ENCODE data around the gene PTPRD. TPM values are rescaled to one million over a fixed set of nuclear protein-coding genes. Genes with fewer than 3 reads are reported as not detected.
"Not testable (repeated sequence)": the region's sequence is repeated elsewhere in the genome, so short reads cannot be mapped to it uniquely, and the experiment has no call there.

PTPRD gene
- total RNA-seq, 1 donor from 2014 or later: 20.9 TPM

DNA sequence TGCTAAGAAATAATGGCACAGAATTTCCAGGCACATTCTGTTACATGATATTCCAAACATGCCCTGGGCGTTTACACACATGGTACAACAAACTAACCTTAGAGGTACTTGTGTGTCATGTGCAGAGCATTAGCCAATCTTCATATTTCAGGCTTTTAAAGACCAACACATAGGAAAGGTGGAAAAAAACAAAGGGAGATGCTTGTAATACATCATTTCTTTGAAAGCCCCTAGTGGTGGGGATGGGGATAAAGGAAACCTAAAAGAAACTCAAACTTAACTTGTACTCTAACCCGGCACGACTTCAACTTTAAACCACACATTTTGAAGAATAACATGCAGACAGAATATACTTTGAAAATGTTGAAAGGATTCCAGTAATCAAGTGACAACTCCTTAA lies 133.6 kb downstream of the PTPRD start:
- no peak for DNase-seq (ENCODE audit: low spot score)

DNA sequence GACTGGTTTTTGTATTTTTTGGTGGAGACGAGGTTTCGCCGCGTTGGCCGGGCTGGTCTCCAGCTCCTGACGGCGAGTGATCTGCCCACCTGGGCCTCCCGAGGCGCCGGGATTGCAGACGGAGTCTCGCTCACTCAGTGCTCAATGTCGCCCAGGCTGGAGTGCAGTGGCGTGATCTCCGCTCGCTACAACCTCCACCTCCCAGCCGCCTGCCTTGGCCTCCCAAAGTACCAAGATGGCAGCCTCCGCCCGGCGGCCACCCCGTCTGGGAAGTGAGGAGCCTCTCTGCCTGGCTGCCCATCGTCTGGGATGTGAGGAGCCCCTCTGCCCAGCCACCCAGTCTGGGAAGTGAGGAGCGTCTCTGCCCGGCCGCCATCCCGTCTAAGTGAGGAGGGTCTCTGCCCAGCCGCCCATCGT lies 163.6 kb downstream of the PTPRD start:
- DNase-seq (ENCODE audit: low spot score): not testable (repeated sequence)

DNA sequence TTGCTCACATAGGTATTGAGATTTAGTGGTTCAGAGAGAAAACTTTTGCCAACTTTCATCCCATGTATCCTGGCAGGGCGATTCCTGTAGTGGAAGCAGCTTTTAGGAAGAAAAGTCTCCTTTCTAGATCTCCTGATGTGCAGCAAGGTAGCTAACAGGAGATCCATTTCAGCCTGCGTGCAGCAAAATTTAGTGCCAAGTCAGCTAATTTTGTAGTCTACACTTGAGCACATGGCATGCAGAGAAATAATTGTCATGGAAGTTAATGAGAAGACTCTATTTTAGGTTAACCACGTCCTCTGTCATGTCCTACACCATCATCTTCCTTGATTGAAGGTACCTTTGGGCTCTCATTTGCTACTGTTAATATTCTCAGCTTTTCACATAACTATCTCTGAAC lies 165.8 kb downstream of the PTPRD start:
- DNase-seq (ENCODE audit: low spot score): no peak

DNA sequence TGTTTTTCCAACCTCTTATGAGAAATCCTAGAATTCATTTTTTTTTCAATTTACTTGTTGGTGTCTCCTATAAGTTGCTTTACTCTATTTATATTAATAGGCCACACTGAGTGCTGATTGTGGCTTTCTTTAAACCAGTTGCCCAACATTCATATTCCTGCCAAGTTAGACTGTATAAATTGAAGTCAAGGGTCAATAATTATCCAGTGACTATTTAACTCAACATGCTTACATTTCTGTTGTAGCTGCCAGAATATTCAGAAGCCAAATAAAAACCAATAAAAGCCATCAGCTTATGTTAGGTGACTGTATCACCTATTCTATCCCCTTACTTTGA lies 169.0 kb downstream of the PTPRD start:
- DNase-seq (ENCODE audit: low spot score): no peak

DNA sequence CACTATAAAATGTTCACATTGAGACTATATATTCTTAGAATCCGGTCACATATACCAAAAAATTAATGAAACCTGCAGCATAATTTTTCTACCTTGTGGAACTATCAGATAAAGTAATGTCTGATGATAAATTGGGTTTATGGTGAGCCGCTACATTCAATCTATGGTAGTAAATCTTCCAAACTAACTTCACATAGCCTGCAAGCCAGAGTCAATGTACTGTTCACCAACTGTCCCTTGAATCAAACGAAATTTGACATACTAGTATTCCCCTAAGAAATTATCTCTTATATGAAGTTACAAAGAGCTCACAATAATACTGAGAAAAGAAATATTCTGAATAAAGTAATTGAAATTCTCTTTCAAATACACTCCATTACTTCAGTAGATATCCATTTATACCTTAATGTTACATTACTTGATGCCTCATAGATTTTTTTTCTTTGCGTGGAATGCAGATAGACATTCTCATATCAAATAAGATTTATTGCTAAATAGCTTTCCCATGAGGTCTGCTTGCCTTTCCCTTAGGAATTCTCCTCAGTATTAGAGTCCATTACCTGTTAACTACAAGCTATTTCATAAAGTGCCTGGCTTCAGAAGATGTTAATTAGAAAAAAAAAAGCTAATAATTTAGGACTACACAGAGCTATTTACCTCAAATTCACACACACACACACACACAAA lies 169.5 kb downstream of the PTPRD start:
- no peak for DNase-seq (ENCODE audit: low spot score)

DNA sequence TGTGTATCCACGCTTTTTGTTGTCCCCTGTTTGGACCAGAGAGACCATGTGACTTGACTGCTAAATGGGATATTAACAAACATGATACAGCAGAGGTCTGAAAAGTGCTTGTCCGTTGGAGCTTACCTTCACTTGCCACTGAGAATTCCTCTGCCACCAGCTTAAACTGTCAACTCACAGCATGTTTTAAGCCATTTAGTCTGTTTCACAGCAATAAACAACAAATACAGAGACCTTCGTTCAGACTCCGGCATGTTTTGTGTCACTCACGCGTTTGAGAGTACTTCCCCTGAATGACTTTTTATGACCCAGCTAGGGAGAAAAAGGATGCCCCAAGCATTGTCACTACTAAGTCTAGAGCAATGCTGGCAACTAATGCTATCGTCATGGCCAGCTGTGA lies 173.8 kb downstream of the PTPRD start:
- no peak for DNase-seq (ENCODE audit: low spot score)

DNA sequence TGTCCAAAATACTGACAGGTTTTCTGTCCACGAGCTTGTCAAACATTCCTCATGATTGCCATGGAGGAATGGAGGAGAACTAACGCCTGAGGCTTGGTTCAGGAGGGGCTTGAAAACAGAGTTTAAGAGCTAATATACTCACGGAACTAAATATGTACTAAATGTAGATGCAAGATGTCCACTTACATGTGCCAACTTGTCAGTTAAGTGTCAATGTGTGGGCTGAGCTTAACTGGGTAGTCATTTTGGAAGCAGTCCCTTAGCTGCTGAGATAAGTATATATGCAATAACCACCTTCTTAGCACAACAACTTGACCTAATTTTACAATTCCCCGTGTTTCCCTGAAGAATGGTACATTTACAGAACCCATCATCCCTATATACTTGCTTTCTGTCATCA lies 176.0 kb downstream of the PTPRD start:
- no peak for DNase-seq (ENCODE audit: low spot score)

DNA sequence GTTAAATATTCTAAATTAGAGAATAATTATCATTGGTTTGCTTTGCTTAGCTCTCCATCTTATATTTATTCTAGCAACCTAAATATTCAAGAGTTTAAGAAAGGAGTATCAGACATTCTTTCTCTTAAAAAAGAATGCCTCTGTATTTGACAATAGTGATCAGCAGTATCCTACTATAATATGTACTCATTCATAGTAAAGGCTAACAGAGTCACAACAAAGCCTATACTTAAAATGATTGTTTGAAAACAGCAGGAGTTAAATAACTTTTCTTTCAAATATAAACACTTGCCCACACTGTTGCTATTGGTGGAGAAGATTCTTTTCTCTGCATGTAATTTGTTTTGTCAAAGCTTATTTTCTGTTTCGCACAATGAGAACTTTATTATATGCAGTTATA lies 178.4 kb downstream of the PTPRD start:
- no peak for DNase-seq (ENCODE audit: low spot score)

DNA sequence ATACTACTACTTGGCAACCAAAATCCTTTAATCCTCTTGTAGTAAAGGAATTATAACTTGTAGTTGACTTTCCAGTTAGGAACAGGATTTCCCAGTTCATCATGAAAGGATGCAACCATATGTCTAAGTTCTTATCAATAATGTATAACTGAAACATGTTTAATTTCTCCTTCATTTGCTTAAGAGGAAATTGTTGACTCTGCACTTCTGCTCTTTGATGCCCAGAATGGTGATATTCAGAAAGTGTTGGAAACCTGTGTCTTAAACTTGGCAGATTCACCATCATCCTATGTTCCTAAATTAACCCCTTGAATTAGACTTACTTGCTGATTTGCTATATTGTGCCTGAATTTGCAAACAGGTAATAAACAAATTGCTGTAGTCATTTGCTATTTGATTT lies 201.5 kb downstream of the PTPRD start:
- no peak for DNase-seq (ENCODE audit: low spot score)

DNA sequence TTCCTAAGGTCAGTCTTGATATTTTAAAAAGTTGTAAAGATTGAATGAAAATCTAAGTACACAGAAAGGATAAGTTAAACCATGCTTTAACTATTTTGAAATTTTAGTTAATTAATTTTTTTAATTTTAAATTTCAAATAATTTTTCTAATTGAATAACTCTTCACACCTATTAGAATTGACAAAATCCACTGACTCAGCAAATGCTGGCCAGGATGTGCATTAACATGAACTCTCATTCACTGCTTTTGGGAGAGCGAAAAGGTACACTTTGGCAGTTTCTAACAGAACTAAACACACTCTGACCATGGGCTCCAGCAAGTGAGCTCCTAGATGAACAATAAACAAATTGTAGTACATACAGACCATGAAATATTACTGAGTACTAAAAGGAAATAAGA lies 209.5 kb downstream of the PTPRD start:
- DNase-seq (ENCODE audit: low spot score): no peak

DNA sequence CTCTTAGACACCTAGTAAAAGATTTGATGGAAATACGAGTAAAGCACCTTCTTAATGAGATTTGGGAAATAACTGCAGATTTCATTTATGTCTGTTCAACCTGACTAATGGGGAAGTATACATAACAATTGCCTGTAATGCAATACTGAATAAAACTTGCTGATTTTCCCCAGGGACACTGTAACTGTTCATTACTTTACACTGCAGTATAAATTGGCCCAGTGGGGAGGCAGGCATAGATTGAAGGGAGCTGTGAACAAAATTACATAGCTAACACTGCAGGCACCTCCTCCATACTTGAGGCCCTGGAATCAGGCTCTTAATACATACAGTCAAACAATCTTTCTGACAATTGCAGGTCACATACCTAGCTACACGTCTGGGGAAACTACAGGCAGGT lies 216.2 kb downstream of the PTPRD start:
- DNase-seq (ENCODE audit: low spot score): no peak

DNA sequence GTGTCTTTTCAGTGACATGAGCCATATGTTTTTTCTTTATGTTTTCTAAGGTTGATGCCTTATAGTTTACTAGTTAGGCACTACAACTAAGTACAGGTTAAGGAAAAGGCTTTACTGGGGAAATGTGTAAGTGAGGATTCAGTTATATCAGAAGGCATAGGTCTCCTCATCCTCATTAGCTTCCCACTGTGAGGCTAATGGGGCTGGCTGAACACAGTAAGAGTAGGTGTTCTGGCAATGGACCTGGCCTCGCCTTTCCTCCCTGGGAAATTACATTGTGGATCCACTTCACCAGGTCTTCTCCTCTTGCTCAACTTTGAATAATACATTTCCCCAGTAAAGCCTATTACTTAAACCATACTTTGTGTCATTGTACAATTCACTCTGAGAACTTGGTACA lies 225.5 kb downstream of the PTPRD start:
- DNase-seq (ENCODE audit: low spot score): no peak

DNA sequence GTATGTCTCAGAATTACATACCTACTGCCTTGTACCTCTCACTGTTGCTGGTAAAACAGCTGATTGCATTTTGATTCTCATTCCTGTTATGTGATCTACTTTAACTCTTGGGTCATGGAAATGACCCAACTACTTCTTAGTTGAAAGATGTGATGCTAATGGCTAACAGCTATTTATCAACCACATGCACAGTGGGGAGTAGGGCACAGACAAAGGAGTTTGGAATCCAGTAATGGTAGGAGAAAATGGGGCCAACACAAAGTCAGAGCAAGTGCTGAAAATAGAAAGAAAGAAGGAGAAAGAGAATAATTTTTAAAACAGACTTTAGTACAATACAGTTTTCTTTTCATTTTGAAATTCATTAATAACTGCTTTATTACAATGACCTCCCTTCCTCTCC lies 241.0 kb downstream of the PTPRD start:
- no peak for DNase-seq (ENCODE audit: low spot score)

DNA sequence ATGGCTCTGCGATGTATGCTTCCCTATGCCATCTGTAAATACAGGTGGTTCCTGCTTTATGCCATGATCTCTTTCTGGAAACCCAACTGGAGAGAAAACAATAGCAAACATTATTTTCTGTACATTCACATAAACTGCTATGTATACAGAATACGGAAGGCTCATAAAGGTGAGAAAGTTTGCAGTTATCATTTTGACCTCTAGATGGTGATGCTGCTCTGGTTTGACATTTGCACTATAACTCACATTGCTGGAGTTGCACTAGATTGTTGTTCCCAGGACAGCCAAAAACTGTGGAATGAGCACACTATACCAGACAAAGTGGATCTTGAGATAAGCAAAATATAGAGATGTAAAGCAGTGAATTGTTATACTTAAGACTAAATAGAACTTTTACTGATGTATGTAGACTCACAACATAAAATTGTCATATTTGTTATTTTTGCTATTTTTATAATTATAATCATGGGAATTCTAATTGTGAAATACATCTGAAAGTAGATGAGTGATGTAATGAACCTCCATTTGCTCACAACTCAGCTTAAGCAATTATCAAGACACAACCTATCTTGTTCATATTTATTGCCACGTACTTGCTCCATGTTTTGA lies 246.5 kb downstream of the PTPRD start:
- DNase-seq (ENCODE audit: low spot score): no peak

DNA sequence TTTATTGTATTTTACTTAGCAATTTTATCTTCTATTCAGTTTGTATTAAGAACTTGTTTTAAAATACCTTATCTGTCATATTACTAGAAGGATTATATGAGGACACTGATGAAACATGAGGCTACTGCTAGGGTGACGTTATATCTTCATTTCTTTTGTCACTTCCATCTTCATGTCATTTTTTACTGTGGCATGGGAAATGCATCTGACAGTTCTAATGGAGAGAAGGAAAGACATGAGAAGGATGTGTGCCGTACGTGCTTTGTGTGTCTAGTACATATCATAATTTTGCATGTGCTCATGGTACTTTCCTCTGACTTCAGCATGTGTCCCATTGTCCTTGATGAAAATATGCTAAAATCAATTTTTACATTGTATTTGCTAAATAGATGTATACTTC lies 258.2 kb downstream of the PTPRD start:
- no peak for DNase-seq (ENCODE audit: low spot score)

DNA sequence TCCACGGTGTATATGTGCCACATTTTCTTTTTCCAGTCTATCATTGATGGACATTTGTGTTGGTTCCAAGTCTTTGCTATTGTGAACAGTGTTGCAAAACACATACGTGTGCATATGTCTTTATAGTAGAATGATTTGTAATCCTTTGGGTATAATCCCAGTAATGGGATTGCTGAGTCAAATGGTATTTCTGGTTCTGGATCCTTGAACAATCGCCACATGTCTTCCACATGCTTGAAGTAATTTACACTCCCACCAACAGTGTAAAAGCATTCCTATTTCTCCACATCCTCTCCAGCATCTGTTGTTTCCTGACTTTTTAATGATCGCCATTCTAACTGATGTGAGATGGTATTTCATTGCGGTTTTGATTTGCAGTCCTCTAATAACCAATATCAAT lies 267.2 kb downstream of the PTPRD start:
- DNase-seq (ENCODE audit: low spot score): not testable (repeated sequence)

DNA sequence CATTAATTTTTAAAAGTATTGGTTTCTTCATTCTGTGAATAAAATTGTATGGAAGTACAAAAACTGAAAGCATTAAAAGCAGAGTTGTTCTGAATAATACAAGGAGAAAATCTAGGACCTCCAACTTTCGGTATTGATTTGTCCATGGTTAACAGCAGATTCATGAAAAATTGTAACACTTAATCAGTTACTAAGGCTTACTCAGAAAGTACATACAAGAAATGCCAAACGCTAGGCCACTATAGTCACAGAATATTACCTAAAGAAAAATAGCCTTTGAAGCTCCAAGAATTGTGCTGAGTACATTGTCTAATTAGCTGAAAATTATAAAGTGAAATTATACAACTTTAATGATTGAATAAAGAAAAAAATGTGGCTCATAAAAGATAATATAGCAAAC lies 271.7 kb downstream of the PTPRD start:
- DNase-seq (ENCODE audit: low spot score): no peak

DNA sequence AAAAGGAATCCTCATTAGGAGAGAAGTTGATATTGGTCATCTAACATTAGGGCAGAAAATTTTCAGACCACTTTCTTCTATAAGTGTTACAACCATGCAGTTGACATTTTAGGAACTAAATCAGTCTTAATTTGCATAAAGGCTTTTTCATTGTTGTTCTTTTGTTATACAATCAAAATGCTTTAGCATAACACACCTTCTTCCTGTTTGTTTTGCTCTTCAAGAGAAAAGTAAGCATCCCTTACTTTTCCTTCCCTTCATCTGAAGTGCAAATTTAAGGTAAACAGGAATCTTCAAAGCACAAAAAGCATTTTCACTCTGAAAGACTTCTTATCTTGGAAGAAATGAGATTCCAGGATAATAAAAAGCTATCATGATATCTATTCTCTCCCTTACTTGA lies 273.6 kb downstream of the PTPRD start:
- DNase-seq (ENCODE audit: low spot score): no peak

DNA sequence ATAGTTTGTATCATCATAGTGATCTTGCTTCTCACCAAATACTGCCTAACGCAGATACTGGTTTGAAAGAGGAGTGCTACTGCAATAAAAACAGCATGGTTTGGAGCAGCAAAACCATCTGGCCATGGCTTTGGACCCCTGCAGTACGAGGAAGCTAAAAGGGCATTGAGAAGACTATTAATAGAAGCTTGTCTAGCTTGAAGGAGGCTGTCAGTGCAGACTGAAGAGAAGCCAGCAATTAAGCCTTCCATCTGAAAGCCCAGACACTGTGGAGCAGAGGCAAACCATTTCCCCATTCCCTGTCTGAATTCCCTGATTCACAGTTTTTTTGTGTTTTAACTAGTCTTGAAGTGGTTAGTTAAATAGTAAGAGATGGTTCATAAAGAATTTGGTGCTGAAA lies 281.6 kb downstream of the PTPRD start:
- DNase-seq (ENCODE audit: low spot score): no peak

DNA sequence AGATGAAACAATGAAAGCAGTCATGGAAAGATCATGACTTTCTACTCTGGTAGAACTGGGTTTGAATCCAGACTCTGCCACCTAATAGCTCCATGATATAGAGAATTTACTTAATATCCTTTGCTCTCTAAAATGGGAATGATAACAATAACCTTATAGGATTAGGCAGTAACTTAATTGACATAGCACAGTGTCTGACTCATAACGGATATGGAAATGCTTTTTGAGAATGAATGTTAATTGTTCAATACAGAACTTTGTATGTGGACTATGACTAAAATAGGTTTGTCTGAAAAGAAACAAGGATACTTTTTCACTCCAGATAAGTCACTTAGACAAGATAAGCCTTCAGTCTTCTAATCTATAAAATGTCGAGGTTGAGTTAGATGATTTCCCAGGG lies 330.7 kb downstream of the PTPRD start:
- DNase-seq (ENCODE audit: low spot score): no peak

DNA sequence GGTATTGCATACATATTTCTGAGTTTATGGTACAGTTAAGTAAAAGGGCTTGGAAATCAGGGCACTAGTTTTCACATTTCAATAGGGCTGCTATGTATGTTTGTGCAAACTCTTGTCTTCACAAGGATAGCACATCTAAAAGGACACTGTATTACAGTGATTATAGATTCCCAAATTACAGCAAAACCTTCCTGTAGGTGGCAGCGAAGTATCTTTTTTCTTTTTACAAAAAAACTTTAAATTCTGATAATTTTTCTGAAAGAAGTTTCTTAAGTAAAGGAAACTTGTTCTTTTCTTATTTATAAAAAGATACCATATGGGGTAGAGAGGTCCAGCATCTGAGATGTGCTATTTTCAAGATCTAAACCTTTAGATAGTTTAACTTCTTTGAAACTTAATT lies 337.8 kb downstream of the PTPRD start:
- no peak for DNase-seq (ENCODE audit: low spot score)

DNA sequence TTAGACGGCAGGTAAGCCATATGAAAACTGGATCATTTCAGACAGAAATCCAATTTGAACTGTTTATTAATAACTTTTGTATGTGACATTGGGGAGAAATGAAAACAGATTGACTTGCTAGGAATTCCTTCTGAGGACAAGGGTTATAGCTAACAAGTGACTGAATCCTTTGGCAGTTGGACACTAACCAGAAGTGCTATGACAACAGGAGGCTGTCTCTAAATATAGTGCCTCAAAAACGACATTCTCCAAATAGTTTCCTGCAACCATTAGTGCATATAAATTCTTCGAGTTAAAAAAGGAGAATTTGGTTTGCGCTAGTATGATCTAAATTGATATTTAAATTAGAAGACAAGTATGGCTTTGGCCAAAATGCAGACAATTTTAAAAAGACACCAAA lies 338.6 kb downstream of the PTPRD start:
- DNase-seq (ENCODE audit: low spot score): no peak

DNA sequence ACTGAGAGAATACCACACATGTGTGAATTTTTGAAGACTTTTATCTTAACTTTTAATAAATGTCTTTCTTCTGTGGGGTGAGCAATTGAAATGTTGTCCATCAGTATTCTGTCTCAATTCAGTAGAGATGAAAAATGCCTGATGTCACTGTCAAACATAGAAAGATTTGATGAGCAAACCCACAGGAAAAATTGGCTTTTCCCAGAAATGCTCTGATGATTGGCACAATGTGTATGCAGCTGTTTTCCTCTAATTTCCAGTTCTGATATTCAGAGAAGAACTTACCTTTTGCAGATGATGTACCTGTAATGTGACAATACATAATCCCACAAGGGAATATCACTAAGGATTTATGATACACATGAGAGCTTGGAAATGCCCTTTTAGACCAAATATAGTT lies 340.0 kb downstream of the PTPRD start:
- no peak for DNase-seq (ENCODE audit: low spot score)
